RPMI8226 (cell line): ENCODE results near the gene TMEM272.
"Not testable (repeated sequence)": the region's sequence is repeated elsewhere in the genome, so short reads cannot be mapped to it uniquely, and the experiment has no call there.

Source experiments
- DNase-seq: peaks from one replicate; pipeline ENCODE4 v3.0.0-alpha.2; 2015

TMEM272 gene

DNA sequence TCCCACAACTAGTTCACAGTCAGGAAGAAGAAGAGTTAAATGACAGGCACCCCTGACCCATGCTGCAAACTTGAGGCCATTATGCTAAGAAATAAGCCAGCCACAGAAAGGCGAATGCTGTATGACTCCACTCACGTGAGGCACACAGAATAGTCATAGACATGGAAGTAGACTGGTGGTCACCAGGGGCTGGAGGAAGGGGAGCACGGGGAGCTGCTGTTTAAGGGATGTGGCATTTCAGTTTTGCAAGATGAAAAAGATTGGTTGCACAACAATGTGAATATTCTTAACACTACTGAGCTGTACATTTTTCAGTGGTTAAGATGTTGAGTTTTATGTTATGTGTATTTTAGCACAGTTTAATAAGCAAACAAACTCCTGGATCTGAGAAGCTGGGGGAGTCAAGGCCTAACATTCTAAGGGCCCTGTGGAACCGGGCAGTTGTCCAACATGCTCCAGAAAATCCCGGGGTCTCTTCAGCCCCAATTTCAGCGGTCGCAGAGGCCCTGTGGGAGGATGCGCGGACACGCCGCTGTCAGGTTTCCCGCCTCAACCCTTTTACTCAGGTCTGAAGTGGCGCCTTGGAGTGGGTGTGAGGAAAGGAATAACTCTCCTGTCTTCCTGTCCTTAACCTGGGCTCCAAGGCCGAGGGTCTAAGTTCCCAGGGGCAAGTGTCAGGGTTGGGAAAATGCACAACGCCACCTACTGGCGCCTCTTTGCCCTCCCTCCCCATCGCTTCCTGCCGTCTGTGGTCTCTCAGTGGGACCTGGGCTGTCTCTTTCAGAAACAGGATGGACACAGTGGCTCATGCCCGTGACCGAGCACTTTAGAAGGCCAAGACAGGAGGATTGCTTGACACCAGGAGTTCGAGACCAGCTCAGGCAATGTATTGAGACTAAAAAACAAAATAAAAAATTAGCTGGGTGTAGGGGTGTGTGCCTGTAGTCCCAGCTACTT lies 4.4 kb upstream of the TMEM272 start:
- peak; percentile 20 for DNase-seq

DNA sequence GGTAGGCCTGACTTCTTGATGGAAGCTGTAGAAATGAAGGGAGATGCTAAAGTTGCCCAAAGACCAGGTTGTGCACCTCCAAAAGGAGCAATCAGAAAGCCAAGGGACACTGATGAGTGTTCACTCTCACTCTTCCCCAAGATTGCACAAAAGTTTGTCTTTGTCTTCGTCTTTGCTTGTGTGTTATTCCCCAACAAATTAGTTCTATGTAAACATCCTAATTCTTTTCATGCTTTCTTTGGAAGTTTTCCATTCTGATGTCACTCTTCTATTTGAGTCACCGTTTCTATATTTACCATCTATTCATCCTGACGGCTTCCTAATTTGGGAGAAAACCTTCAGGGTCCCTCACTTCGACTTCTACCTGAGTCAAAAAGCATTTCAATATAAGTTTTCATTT lies 3.7 kb upstream of the TMEM272 start:
- no peak for DNase-seq

DNA sequence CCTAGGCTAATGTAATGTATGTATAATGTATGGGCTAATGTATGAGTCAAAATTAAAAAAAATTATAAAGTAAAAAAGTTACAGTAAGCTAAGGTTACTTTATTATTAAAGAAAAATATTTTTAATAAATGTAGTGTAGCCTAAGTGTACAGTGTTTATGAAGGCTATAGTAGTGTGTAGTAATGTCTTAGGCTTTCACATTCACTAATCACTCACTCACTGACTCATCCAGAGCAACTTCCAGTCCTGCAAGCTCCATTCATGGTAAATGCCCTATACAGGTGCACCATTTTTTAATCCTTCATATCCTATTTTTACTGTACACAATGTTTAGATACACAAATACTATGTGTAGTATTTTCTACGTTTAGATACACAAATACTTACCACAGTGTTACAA lies 1.8 kb upstream of the TMEM272 start:
- no peak for DNase-seq

DNA sequence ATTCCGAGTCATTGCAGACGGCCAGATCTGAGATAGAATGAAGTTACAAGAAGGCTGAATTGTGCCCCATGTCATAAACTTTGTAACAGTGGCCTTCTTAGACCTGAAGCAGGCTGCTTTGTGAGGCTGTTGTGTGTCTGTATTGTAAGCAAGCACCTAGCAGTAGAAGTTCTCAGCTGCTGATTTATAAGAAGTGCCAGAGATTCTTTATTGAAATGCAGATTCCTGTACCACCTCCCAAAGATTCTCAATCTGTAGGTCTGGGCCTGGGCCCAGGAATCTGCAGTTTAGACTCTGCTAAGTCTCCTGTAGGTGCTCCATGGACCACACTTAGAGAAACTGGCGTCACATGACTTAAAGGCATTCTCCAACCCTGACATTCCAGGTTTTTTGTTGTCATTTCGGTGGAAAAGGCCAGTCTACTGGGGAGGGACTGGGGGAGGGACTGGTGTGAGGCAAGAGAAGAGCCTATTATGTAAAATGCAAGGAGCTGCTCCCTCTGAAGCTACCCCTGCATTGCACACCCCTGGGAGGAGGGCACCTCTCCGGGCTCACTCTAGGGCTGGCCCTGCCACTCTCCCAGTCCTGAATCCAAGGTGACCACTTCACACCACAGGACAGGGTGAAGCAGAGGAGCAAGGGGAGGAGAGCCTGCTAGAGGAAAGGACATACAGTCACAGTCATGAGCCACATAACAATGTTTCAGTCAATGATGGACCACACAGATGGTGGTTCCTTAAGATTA lies 769 bp upstream of the TMEM272 start:
- DNase-seq = no peak

DNA sequence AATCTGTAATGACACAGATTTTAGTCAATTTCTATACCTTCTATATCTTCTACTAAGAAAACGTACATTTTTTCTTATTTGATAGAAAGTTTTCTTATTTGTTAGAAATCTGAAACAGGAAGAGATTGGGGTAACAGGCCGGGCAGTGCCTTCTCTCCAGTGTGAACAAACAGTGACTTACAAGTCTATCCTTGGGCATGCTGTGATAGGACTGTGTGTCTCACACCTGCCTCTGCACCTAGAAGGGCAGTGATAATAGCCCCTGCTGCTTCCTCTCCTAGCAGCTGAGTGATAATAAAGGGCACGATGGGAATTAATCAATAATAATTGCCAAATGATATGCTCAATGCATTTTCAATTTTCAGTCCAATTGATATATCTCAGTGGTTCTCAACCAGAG lies 1.4 kb downstream of the TMEM272 start:
- no peak for DNase-seq

DNA sequence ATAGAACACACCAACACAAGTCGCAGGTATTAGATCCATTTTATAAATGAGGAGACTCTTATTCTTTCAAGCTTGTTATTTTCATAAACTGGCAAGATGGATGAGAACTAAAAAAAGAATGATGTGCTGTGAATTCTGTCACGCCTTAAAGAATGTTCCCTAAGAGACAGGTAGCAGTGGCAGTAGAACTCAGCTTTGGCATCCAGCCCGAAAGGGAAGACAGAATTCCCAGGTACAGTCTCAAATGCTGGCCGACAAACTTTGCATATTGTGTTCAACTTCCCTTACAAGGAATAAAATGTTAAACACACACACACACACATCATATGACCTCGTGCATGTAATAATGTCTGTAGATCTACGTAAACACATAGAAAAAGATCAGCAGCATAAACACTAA lies 3.2 kb downstream of the TMEM272 start:
- no peak for DNase-seq

DNA sequence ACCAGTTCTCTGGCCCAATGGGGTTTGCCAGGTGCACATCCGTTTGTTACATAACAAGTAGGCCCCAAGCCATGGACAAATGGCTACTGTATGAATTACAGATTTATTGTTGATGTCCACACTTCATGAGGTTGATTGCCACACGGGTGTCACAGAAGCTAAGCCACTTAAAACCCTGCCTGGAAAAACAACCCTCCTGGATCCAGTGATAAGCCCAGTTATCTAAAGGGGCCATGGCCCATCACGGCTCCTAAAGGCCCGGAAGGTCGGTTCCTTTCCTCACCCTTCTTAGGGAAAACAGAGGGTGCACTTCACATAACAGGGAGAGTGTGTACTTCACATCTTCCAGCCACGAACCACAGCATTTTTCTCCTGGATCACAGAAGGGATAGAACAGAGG lies 4.1 kb downstream of the TMEM272 start:
- no peak for DNase-seq

DNA sequence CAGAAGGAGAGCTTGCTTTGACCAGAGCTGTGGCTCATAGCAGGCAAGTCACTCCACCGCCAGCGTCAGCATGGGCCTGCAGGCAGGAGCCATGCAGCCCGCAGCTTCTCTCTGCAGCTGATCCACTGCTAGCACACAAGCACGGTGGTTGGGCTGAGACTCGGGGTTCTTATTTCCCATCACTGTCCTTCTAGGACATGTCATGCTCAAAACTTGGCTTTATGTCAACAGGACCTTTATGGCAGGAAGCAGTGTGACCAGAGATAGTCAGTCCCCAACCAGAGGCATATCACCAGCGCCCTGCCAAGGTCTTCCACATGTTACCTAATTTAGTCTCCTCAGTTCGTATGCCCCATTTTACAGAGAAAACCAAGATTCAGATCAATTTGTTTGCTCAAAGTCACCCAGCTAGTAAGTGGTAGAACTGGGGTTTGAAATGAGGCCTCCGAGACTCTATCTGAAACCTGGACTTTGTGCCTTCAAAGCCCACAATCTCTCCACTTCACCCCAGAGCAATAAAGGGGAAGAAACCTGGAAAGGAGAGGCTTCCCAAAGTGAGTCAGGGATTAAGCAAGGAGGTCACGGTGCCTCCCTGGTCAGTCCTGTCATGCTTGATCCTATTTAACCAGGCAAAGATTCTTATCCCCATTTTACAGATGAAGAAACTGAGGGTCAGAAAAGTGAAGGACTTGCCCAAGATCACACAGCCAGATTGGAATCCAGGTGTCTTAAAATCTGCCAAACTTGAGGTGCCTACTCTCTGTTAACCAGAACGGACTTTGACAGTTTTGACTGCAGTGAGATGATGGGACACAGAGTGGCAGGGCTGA lies 5.1 kb downstream of the TMEM272 start:
- no peak for DNase-seq

DNA sequence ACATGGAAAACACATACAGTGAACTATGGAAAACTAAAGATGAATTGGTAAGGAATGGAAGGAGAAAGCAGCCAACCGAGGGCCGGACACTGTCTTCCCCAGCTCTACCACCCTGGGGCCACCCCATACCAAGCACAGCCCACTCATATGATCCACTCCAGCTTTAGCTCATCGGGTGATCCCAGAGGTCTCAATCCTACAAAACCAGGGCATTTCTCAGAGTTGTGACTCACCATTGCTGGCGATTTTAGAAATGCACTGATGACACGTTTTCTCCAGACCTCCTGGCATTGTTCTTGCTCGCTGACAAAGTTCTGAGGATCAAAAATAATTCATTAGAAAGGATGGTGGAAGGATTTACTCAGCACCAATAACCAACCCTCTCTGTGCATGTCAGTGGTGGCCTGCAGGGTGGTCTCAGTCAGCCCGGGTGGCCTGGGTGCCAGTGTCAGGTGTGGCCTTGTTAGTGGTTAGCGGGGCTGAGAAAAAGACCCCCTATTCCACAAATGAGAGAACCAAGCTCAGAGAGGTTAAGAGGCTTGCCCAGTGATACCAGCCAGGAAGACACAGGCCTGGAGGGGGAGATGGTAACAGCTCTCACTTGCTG lies 6.6 kb downstream of the TMEM272 start:
- DNase-seq = no peak

DNA sequence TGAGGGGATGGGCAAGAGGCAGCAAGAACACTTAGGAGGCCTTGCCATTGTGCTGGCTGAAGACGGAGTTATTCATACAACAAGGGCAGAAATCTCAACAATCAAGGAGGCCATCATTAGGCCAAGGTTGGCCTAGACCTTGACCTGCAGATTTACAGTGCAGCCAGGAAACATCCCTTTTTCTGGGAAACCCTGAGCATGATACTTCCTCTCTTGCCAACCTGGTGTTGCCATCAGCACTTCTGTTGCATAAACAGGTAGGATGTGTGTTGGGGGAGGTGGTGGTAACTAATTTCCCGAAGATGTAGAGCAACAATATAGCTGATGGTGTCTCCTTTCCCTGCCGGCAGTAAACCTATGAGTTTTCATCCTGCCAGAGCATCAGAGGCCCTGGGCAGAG lies 8.0 kb downstream of the TMEM272 start:
- no peak for DNase-seq

DNA sequence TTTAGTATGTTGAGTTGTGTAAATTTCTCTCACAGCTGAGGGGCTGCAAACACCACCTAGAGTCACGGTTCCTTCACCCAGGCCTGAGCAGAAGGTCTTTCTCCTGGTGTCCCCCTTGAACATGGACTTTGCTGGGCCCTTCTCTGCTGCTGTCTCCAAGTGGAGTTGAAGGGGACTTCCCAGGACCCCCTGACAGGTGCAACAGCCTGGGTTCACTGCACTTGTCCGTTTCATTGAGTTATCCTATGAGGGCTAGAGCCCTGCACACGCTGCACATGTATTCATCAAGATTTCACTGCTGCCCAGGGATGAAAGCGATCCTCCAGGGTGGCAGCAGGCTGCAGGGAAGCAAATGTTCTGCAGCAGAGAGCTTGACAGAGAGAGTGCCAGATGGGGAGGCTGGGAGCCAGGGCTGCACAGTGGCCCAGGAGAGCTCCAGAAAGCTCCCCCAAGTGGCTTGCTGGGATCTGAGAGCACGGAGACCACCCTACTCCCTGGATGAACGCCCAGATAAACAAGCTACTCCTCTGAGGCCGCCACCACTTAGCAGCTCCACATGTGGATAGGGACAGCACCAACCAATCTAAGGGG lies 10.3 kb downstream of the TMEM272 start:
- no peak for DNase-seq

DNA sequence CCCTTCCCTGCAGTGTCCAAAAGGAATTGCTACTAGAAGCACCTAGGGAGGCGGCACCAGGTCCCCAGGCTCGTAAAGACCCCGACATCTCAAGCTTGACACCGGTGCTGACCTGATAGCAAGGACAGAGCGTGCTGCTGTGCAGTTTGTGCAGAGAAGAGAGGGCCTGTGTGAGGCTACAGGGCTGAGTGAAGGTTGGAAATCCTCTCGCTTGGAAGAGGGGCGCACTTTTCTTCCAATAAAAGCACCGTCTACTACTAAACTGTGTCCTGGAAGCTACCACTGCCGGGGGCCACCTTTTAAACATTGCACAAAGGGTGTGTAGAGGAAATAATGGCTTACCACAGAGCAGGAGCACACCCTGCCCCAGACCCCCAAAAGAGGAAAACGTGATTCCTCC lies 11.0 kb downstream of the TMEM272 start:
- DNase-seq = no peak

DNA sequence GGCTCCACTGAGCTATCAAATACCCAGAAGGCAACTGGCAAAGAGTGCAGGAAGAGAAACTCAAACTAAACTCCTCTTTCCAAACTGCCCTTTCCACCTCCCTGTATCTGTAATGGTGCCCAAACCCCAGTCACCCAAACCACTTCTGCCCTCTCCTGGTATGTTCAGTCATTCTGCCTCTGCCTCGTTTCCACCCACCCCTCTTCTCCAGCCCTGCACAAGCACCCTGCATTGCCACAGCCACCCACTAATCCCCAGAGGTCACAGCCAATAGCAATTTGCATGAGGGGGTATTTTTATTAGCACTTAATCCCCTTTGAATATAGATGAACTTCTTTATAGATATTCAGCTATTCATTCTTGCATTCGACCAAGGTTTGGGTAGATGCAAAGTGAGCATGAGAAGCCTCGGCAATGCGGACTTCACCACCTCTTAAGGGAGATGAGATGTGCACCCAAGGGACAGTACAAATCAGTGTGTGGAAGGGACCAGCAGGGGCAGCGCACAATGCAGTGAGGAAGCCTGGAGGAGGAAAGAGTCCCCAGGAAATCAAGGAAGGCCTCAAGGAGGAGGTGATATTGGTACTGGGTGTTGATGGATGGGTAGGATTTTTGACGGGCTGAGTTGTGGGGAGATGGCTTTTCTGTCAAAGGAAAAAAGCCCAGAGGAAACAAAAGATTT lies 12.4 kb downstream of the TMEM272 start:
- DNase-seq = peak; percentile 30

DNA sequence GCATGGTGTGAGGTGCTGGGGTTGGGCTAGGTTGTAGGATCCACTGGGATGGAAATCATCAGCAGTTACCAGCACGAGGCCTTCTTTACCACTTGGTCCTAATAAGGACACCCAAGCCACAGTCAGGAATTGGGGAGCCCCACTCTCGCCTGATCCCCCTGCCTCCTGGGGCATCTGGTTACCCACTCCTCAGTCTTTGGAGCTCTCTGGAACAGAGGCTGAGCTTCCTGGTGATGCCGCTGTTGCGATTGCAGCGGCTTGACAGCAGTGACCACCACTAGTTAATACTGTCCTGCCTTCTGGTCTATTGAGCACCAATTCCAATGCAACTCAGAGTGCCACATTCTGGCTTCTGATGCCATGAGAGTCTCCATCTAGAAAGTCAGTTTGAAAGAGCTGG lies 13.5 kb downstream of the TMEM272 start:
- DNase-seq = no peak

DNA sequence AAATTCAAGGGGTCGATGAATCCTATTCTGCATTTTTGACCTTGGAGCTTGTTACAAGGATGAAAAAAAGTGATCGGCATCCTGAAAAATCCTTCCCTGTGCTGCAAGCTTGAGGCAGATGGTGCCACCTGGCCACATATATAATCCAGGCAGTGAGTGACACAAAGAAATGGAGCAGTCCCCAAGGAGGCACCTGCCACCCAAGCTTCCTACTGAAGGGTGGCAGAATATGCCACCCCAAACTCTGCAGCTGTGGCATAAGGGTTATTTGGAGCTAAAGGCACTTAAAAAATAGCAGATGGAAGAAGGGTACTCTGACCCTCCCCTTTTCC lies 15.4 kb downstream of the TMEM272 start:
- no peak for DNase-seq

DNA sequence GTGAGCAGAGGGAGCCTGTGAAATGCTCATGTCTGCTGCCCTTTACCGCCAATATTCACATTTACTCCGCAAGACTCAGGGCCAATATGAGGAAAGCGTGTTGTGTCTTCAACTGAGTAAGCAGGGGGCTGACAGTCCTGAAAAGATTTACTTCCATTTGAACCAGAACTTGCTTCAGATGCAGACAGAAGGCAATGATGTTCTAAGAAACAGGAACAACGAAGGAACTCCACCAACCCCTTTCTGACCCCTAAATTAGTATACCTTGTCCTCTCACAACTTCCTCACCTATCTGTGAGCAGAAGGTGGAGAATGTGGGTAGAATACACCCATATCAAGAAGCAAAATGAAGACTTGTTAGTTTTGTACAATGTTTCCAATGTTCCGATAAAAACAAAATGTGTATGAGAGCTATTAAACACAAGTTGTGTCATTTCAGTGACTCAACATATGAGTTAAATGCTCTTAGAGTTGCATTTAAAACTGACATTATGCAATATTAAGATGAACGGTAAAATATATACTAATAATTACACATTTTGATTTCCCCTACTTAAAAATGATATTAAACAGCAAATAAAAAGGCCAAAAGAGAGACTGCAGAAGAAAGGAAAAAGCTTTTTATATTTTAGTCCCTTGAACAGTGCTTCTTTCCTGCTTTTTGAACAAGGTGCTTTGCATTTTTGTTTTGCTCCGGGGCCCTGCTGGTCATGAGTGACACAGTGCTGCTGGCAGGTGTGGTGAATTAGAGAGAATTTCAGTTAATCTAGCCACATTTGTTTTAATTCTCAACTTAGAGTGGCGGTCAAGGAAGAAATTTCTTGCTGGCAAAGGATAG lies 16.0 kb downstream of the TMEM272 start:
- no peak for DNase-seq

DNA sequence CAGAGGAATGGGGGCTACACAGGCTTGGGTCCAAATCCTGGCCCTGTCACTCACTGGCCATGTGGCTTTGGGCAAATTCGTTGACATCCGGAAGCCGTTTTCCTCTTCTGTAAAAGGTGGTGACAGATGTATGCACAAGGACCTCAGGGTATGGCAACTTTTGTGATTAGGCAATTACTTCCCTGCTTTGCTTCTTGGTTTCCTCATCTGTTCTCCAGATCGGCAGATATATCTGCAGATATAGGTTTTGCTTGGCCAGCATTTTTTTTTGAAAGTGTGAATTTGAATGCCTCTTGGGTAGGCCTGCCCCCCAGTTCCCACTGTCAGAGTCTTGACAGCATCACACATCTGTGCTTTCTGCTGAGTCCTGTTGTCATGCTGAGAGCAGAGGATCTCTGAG lies 17.7 kb downstream of the TMEM272 start:
- DNase-seq = peak; percentile 30

DNA sequence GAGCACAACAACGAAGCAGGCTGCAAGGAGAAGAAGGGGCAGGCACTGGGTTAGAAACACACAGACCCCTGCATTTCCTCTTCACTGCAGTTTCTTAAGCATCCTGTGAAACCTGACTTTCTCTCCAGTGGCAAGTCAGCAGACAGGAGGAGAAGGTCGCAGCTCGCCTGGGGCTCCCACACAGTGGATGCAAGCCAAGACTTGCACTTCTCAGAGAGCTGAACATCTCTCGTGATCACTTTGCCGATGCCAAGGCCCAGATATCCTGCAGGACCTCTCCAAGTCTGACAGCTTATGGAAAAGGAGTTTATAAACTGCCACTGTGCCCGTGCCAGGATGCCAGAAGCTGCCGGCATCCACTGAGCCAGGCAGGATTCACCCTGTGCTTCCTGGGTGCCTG lies 18.4 kb downstream of the TMEM272 start:
- no peak for DNase-seq

DNA sequence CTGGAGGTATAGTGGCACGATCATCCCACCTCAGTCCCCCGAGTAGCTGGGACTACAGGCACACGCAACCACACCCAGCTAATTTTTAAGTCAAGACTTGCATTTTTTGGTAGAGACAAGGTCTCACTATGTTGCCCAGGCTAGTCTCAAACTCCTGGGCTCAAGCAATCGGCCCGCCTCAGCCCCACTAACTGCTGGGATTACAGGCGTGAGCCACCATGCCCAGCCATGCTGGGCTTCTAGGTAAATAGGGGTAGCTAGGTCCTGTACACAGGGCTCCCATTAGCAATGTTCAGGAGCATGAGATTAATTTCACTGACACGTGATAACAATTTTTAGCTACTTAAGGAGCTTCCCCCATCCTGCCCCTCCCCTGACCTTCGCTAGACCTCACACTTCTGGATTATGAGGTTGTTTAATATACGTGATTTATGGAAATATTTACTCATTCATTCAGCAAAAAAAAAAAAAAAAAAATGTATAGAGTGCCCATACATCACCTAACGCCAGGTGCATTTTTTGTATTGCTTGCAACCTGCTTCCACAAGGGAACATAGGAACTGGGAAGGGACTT lies 19.2 kb downstream of the TMEM272 start:
- no peak for DNase-seq

DNA sequence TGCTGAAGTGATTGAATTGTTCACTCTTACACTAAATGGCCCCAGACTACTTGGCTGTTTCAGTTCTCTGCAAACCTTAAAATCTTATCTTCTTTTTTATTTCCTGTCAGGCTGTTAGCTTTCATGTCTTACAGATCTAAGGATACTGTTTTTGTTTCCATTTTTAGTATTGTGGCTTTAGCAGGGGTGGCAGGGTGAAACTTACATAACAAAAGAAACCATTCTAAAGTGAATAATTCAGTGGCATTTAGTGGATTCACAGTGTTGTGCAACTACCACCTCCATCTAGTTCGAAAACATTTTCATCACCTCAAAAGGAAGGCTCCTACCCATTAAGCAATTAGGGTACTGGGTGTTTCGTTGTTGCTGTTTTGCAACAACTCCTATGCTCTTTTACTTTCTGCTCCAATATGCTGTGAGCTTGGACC lies 19.8 kb downstream of the TMEM272 start:
- DNase-seq = no peak

DNA sequence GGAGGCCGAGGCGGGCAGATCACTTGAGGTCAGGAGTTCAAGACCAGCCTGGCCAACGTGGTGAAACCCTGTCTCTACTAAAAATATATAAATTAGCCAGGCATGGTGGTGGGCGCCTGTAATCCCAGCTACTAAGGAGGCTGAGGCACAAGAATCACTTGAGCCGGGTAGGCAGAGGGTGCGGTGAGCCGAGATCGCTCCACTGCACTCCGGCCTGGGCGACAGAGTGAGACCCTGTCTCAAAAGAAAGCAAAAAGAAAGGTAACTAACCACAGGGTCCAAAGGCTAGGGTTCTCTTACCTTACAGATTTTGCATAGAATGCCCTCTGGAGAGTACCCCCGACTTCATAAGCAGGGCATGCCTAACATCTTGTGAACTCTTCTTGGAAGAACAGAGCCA lies 20.3 kb downstream of the TMEM272 start:
- DNase-seq = not testable (repeated sequence)
